Keratinocyte (primary cell): ENCODE data around the gene MAL. TPM values are rescaled to one million over a fixed set of nuclear protein-coding genes. Genes with fewer than 3 reads are reported as not detected.

Source experiments
- DNase-seq: peaks from one replicate; pipeline ENCODE4 v3.0.0-alpha.2; 2011; ENCODE audit warnings: low read depth, missing footprints, low spot score
- FAIRE-seq: peaks from 2 replicates; lab custom pipeline; 2011; peaks lifted over from hg19 to GRCh38; lab: Jason Lieb, UNC
- H2AFZ ChIP-seq: 2 replicates; pipeline ENCODE4 v1.6.0; 2012; ENCODE audit warnings: low read length, control low read depth, inconsistent platforms; ENCODE audit not compliant: control insufficient read depth
- H3K27ac ChIP-seq: 2 replicates; pipeline ENCODE4 v1.5.1; 2011; ENCODE audit warnings: low read length; ENCODE audit not compliant: control insufficient read depth, insufficient read depth
- H3K27me3 ChIP-seq: 3 replicates; pipeline ENCODE4 v1.6.0; 2011; ENCODE audit warnings: low read length; ENCODE audit not compliant: control insufficient read depth, insufficient read depth; ENCODE audit errors: extremely low read depth
- H3K36me3 ChIP-seq, 2 experiments: 2 replicates in 1 of 2; 3 replicates in 1 of 2; pipeline ENCODE4 v1.5.1; 2011; ENCODE audit warnings: low read length in 2 of 2, mild to moderate bottlenecking in 1 of 2; ENCODE audit not compliant: control insufficient read depth in 2 of 2, insufficient read depth in 2 of 2; ENCODE audit errors: extremely low read depth in 1 of 2
- H3K4me1 ChIP-seq: 3 replicates; pipeline ENCODE4 v1.5.1; 2011; ENCODE audit warnings: low read length; ENCODE audit not compliant: control insufficient read depth, insufficient read depth; ENCODE audit errors: extremely low read depth
- H3K4me2 ChIP-seq: 3 replicates; pipeline ENCODE4 v1.6.0; 2011; ENCODE audit warnings: low read depth, low read length; ENCODE audit not compliant: control insufficient read depth, insufficient read depth; ENCODE audit errors: extremely low read depth
- H3K4me3 ChIP-seq, 3 experiments: fragments of 200-600 bp in 1 of 3; sonication (generic) in 1 of 3; 2 replicates in 2 of 3; 3 replicates in 1 of 3; pipeline ENCODE4 v1.5.1; 2011 to 2016; ENCODE audit warnings: low read length in 3 of 3, mild to moderate bottlenecking in 3 of 3, control low read depth in 2 of 3, inconsistent platforms in 1 of 3, low read depth in 1 of 3, mixed read lengths in 1 of 3, mixed run types in 1 of 3, moderate library complexity in 1 of 3; ENCODE audit not compliant: control insufficient read depth in 2 of 3, insufficient read depth in 2 of 3; ENCODE audit errors: extremely low read depth in 1 of 3
- H3K79me2 ChIP-seq: 2 replicates; pipeline ENCODE4 v1.6.0; 2012; ENCODE audit warnings: low read length; ENCODE audit not compliant: control insufficient read depth, insufficient read depth
- H3K9ac ChIP-seq: 3 replicates; pipeline ENCODE4 v1.6.0; 2011; ENCODE audit warnings: low read length; ENCODE audit not compliant: control insufficient read depth, insufficient read depth; ENCODE audit errors: extremely low read depth
- H3K9me1 ChIP-seq: 3 replicates; pipeline ENCODE4 v1.6.0; 2011; ENCODE audit warnings: low read length; ENCODE audit not compliant: control insufficient read depth, insufficient read depth; ENCODE audit errors: extremely low read depth
- H3K9me3 ChIP-seq: 2 replicates; pipeline ENCODE4 v1.5.1; 2012; ENCODE audit warnings: low read depth, low read length; ENCODE audit not compliant: control insufficient read depth
- H4K20me1 ChIP-seq: 3 replicates; pipeline ENCODE4 v1.6.0; 2011; ENCODE audit warnings: low read length; ENCODE audit not compliant: control insufficient read depth, insufficient read depth; ENCODE audit errors: extremely low read depth
- CTCF ChIP-seq, 3 experiments: IDR thresholded peaks in 1 of 3; conservative IDR thresholded peaks in 1 of 3; optimal IDR thresholded peaks in 1 of 3; 2 replicates in 2 of 3; 3 replicates in 1 of 3; pipeline versions ENCODE3 to v1.5.1; 2011; ENCODE audit warnings: low read length in 3 of 3, mild to moderate bottlenecking in 3 of 3, moderate library complexity in 2 of 3, control low read depth in 1 of 3, inconsistent platforms in 1 of 3; ENCODE audit not compliant: insufficient read depth in 2 of 3; ENCODE audit errors: extremely low read depth in 1 of 3
- EZH2 ChIP-seq: IDR thresholded peaks from one replicate; pipeline ENCODE4 v1.6.1; 2012; ENCODE audit warnings: inconsistent platforms, mild to moderate bottlenecking, low read length, moderate library complexity
- dilution Hi-C: fragments of 300-500 bp; cut with MboI; formaldehyde crosslinking; loops from one replicate; pipeline ENCODE4 v1.7.0; 2020; ENCODE audit warnings: low sequenced_read_pairs; ENCODE audit not compliant: extremely low pct_ligation_motif_present
- polyA plus RNA-seq, 5 experiments: library from polyadenylated mRNA; depleted of rRNA in 3 of 5; stranded (reverse) in 3 of 5; stranded (forward) in 1 of 5; unstranded in 1 of 5; fragments of >200 nt; gene quantifications; 1 replicate in 1 of 5; 2 replicates in 3 of 5; 3 replicates in 1 of 5; pipeline versions ENCODE4 v1.2.1 to v1.2.3, GENCODE V29; 2011 to 2012; ENCODE audit warnings: missing spikeins in 2 of 5, low read depth in 1 of 5, low replicate concordance in 1 of 5

MAL gene
- polyA plus RNA-seq, 1 donor (not counting 4 experiments of a cell fraction or from before 2014, with no cell fraction given) = not detected

- Histone ChIP-seq H3K4me1 (no peaks in the 10 kb centered on the region), H3K9me1 (no peaks in the 10 kb centered on the region), H3K4me3 (no peak overlapping the region), H3K36me3 (no peaks in the 10 kb centered on the region), H3K4me2 (no peak overlapping the region), H4K20me1 (no peaks in the 10 kb centered on the region), H3K9ac (no peak overlapping the region), H2AFZ (no peak overlapping the region), H3K27me3 (no peaks in the 10 kb centered on the region), H3K27ac (no peak overlapping the region), H3K9me3 (no peaks in the 10 kb centered on the region), H3K79me2 (no peaks in the 10 kb centered on the region)
- TF ChIP-seq CTCF (optimal IDR thresholded peaks at IDR 0.05 in 1 of 3, IDR thresholded peaks at IDR 0.05 in 1 of 3, conservative IDR thresholded peaks at IDR 0.05 in 1 of 3; ENCODE audit: extremely low read depth in 1 of 3, insufficient read depth in 2 of 3, low read length in 3 of 3) = no peak
- TF ChIP-seq EZH2 = no peak
- FAIRE-seq = no peak
- dilution Hi-C loops = no loop called here
- DNase-seq = no peak
Observed at GRCh38 chr2:94980406-94980805, 45.1 kb upstream of the MAL start.

GRCh38 chr2:94982156-94982555 is 43.4 kb upstream of the MAL start:
- DNase-seq (no peak), FAIRE-seq (no peak)
- Histone ChIP-seq H4K20me1 (no peaks in the 10 kb centered on the region), H3K9me1 (no peaks in the 10 kb centered on the region), H3K4me2 (no peak overlapping the region), H2AFZ (no peak overlapping the region), H3K79me2 (no peaks in the 10 kb centered on the region), H3K36me3 (no peaks in the 10 kb centered on the region), H3K27ac (no peak overlapping the region), H3K27me3 (peaks cover under 1% of the 10 kb centered on the region), H3K9me3 (no peaks in the 10 kb centered on the region), H3K4me3 (no peak overlapping the region), H3K4me1 (no peaks in the 10 kb centered on the region), H3K9ac (no peak overlapping the region)
- dilution Hi-C loops = no loop called here
- TF ChIP-seq CTCF (optimal IDR thresholded peaks at IDR 0.05 in 1 of 3, IDR thresholded peaks at IDR 0.05 in 1 of 3, conservative IDR thresholded peaks at IDR 0.05 in 1 of 3; ENCODE audit: extremely low read depth in 1 of 3, insufficient read depth in 2 of 3, low read length in 3 of 3) = no peak
- no peak for TF ChIP-seq EZH2
